ENCODE measurements around the gene TEX9.

Gene TEX9

DNA sequence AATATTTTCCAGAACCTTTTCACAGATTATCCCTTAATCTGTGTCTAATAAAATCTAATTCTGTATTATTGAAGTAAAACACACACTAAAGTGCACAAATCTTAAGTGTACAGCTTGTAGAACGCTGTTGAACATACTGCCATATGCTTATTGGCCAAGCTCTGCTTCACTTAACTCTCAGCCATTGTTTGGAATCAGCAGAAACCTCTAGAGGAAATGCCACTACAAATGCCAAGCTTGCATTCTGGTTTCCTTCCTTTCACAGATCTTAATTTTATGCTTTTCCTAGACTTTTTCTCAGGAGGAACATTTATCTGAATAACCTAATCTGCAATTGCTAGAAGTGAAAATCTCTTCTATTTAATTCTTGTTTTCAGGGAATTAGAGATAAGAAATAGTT lies 89.6 kb downstream of the TEX9 start:
- no peak for DNase-seq (ENCODE audit: low spot score)

DNA sequence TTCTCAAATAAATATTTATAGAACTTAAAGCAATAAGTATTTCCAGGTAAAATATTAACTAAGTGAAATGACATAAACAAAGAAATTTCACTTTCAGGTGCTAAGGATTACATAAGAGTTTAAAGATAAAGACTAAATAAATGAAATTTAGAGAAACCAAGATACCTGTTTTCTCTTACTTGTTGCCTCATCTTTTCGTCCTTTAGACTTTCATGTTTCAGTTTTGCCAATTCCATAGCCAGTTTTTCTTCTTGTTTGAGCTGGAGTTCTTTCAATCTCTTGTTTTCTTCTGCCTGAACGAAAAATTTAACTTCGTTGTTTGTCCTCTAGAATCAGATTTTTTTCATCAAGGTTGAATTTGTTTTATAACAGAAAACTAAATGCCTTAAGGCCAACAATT lies 91.0 kb downstream of the TEX9 start:
- DNase-seq (ENCODE audit: low spot score), result no peak

DNA sequence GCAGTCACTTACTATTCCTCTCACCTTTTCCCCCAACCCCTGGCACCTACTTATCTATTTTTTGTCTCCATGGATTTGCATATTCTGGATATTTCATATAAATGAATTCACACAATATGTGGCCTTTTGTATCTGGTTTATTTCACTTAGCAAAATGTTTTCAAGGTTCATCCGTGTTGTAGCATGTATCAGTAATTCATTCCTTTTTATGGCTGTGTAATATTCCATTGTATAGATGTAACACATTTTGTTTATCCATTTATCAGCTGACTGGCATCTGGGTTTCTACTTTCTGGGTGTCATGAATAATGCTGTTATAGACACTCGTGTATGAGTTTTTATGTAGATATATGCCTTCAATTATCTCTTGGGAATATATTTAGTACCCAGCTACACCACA lies 93.9 kb downstream of the TEX9 start:
- DNase-seq (ENCODE audit: low spot score), result no peak

DNA sequence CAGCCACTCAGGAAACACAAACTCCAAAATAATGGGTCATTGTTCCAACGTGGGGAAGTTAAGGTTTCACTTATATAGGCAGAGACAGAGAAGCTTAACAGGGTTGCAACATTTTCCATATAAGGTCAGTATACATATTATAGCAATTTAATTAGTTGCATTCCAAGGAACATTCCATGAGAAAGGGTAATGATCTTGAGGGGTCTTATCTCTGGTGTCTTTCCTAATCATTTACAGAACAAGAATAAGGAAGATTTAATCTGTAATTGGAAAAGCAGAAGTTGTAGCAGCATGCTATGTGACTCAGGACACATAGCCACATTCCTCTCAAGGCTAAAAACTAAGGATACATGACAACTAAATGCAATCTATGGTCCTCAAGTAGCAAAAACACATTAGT lies 94.8 kb downstream of the TEX9 start:
- no peak for DNase-seq (ENCODE audit: low spot score)

DNA sequence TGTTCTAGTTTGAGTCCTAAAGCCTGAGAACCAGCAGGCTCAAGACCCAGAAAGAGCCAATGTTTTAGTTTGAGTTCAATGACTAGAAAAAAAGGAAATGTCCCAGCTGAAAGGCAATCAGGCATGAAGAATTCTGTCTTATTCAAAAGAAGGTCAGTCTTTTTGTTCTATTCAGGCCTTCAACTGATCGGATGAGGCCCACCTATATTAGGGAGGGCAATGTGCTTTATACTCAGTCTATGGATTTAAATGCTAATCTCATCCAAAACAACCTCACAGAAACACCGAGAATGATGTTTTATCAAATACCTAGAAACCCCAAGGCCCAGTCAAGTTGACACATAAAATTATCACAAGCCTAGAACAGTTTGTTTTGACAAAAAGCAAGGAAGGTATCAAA lies 95.7 kb downstream of the TEX9 start:
- peak; percentile 12 for DNase-seq (ENCODE audit: low spot score)

DNA sequence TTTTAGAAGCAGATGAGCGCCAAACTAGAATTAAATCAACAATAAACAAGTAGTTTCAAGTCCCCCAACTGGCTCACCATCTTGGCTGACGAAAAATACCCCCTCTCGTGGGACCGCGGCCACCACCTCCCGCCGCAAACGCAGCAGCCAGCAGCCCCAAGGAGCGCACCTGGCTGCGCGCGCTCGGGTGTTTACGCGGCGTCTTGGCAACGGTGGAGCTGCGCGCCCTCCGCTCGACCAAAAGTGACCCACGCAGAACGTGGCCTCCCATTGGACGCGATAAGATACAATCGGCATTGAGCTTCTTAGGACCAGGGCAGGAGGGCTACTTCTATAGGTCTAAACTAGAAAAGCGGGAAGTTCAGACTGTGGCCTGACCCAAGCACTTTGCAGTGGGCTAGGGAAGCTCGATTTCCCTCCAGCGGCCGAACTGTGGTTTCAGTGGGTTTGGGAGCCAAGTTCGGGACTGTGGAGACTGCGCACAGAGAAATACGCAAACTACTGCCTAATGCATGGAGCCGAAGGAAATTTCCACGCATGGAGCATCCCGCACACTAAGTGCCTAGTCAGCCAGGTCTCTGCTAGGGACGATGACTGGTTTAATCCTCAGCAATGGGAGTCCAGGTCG lies 99.8 kb downstream of the TEX9 start, which contains the start of gene MNS1:
TSS of gene MNS1 (minus strand) at position 245 of the 628 bp plus-strand sequence. CDS start at position 80, 165 bp downstream.
- DNase-seq (ENCODE audit: low spot score), result peak; percentile 99

DNA sequence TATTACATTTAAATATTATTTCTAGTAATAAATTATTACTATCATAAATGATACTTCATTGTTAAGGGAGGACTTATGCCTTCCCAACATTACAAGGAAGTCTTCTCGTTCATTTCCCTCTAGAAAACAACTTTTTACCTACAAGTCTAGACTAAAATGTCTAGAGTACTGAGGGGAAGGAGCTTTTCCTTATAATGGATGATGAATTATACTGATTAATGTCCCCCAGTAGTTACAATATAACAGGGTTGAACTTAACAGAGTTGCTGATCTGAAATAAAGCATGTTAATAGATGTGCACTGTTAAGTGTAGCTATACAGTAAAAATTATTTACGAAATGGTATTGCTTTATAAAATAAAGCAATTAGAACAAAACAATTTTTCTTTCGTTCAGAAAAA lies 102.4 kb downstream of the TEX9 start:
- DNase-seq (ENCODE audit: low spot score), result no peak

DNA sequence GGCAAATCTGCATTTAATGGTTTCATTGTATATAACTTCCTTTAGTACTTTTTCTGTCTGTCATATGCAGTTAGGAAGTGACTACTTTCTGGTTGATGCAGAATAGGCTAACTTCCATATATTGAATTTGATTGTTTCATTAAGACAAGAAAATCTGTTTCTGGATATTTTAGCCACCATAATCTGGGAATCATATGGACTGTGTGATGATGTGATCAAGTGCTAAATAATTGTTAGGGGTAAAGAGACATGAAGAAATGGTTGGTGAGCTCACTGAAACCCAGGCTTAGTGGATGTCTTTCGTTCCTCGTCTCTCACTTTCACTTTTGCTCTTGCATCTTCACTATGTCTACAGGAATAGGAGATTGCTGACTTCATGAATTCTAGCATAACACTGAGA lies 103.2 kb downstream of the TEX9 start:
- peak; percentile 78 for DNase-seq (ENCODE audit: low spot score)

DNA sequence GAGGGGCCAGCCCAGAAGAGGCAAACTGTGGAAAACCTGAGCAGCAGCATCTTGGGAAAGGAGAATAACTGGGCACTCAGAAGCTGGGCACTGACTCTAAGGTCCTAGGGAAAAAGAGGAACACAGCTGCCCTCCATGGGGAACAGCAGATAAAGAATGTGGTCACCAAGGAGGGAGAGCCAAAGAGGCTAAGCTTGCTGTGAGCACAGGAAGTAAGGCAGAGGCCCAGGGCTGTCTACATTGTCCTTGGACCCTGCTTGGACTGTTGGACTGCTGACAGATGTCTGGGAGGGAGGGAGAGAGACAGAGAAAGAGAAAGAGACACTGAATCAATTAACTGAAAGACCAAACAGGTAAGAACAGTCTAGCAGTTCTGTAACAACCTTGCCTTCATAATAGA lies 104.3 kb downstream of the TEX9 start:
- DNase-seq (ENCODE audit: low spot score), result no peak

DNA sequence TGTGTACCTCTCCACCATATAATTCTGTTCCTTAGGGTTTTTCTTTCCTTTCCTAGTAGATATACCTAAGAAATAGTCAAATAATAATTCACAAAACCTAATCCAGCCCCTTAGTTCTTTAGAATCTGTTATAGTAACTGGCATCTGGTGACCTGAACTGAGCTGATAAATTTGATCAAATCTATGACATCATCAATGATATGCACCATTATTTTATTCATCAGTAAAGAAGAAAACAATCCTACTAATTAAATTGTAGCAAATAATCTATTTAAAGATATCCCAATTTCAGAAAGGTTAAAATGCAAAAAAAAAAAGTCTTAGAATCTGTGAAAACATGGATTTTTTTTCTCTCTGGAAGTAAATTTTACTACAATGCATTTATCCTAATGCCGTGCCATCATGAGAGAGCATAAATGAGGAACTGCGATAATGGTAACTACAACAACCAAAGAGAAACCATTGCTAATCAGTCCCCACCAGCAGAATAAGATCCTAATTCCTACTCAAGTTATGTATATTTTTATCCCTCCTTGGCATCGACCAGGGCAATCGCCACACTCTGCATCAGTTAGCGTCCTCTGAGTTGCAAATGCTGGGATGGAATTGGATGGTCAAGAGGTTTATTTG lies 106.3 kb downstream of the TEX9 start:
- DNase-seq (ENCODE audit: low spot score), result no peak

DNA sequence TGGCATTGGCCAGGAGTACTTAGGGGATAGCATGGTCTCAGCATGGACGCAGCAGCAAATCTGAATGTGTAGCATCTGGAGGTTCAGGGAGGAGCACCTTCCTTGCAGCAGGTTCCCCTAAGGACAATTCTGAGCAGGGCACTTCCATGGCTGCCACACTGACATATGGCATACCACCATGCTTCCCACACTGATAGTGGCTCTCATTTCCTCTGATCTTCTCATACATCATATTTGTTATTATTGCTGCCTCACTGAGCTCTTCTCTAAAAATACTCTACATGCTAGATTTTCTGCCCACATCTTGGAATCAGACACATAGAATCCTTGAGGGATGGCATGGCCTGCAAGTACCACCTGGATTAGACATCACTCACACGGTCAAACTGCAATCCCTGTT lies 107.1 kb downstream of the TEX9 start:
- no peak for DNase-seq (ENCODE audit: low spot score)

DNA sequence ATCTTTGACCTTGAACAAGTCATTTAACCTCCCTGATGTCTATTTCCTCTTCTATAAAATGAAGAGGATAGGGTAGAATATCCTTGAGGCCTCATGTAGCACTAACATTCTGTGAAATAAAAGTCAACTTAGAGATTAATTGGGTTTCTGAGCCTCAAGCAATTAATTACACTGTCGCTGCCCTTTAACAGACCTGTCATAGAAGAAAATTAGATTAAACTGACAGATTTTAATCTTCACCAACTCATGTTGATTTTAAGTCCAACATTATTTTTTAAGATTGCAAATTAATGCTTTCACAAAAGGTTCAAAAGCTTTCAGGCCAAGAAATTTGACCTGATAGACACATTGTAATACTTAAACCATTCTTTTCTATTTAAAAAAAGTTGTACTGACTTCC lies 107.8 kb downstream of the TEX9 start:
- DNase-seq (ENCODE audit: low spot score), result no peak

DNA sequence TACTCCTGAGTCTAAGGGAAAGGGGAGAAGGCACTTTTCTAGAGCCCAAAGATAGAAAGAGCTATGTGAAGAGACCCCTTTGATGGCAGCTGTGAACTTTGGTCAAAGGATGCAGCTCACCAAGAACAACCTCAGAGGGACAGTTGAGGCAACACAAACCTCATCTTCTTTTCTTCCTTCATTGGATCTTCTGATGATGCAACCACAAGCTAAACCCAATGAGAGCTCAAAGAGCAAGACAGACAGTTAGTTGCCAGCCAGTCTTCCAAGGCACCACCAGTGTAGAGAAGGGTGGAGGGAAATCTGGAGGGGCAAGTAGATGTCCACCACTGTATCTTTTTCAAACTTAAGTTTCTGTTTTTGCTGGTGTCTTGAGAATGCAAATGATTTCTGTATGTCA lies 110.1 kb downstream of the TEX9 start:
- DNase-seq (ENCODE audit: low spot score), result no peak
